HEK293 (cell line): Measurements from ENCODE around the gene ALB.
"Not testable (repeated sequence)": the region's sequence is repeated elsewhere in the genome, so short reads cannot be mapped to it uniquely, and the experiment has no call there.

Experiments used
- CTCF ChIA-PET: fragments of 350-600 bp; formaldehyde crosslinking; extraction: SDS; loops from one replicate; lab custom pipeline; 2021; ENCODE audit warnings: antibody characterized with exemption; lab: Yijun Ruan, JAX
- POLR2A ChIA-PET: fragments of 300-600 bp; formaldehyde crosslinking; extraction: SDS; loops from one replicate; lab custom pipeline; 2020; ENCODE audit warnings: antibody characterized with exemption, inconsistent platforms; lab: Yijun Ruan, JAX
- H3K27ac ChIP-seq: fragments of 200-500 bp; sonication (Bioruptor generic); 2 replicates; pipeline ENCODE4 v1.5.1; 2014; ENCODE audit warnings: low read depth, low read length, control low read depth, inconsistent platforms; ENCODE audit errors: extremely low read depth
- H3K36me3 ChIP-seq, 2 experiments: fragments of 200-500 bp in 1 of 2; sonication (Bioruptor generic) in 1 of 2; 1 replicate in 1 of 2; 2 replicates in 1 of 2; pipeline ENCODE4 v1.5.1; 2014 to 2017; ENCODE audit warnings: inconsistent platforms in 2 of 2, low read length in 2 of 2; ENCODE audit not compliant: control insufficient read depth in 2 of 2, insufficient read depth in 1 of 2
- H3K4me1 ChIP-seq: fragments of 200-500 bp; sonication (Bioruptor generic); 2 replicates; pipeline ENCODE4 v1.5.1; 2014; ENCODE audit warnings: mild to moderate bottlenecking, low read length, inconsistent platforms; ENCODE audit not compliant: control insufficient read depth, insufficient read depth
- H3K4me3 ChIP-seq: 2 replicates; pipeline ENCODE4 v1.5.1; 2011; ENCODE audit warnings: low read depth, mild to moderate bottlenecking, control low read depth, low read length, moderate library complexity
- H3K9me3 ChIP-seq: fragments of 200-500 bp; sonication (Bioruptor generic); 2 replicates; pipeline ENCODE4 v1.5.1; 2014; ENCODE audit warnings: low read depth, low read length, inconsistent platforms; ENCODE audit not compliant: control insufficient read depth, insufficient read depth
- INSM2 ChIP-seq: fragments of 450-650 bp; formaldehyde crosslinking; IDR thresholded peaks from 2 replicates; pipeline ENCODE4 v1.5.1; 2016; ENCODE audit warnings: missing biosample characterization, missing genetic modification characterization
- MYNN ChIP-seq: fragments of 450-650 bp; formaldehyde crosslinking; IDR thresholded peaks from 2 replicates; pipeline ENCODE4 v1.5.1; 2016; ENCODE audit warnings: missing biosample characterization, missing genetic modification characterization, borderline replicate concordance
- OSR2 ChIP-seq: fragments of 450-650 bp; formaldehyde crosslinking; IDR thresholded peaks from 2 replicates; pipeline ENCODE4 v1.5.1; 2016; ENCODE audit warnings: missing biosample characterization, missing genetic modification characterization
- PRDM1 ChIP-seq: fragments of 450-650 bp; formaldehyde crosslinking; IDR thresholded peaks from 2 replicates; pipeline ENCODE4; 2016; ENCODE audit warnings: missing biosample characterization, missing genetic modification characterization
- SP7 ChIP-seq: fragments of 450-650 bp; formaldehyde crosslinking; IDR thresholded peaks from 2 replicates; pipeline ENCODE4 v1.5.1; 2016; ENCODE audit warnings: missing biosample characterization, missing genetic modification characterization
- WT1 ChIP-seq: fragments of 450-650 bp; formaldehyde crosslinking; IDR thresholded peaks from 2 replicates; pipeline ENCODE4 v1.5.1; 2016; ENCODE audit warnings: missing biosample characterization, missing genetic modification characterization
- ZNF132 ChIP-seq: fragments of 450-650 bp; formaldehyde crosslinking; IDR thresholded peaks from 2 replicates; pipeline ENCODE4 v1.5.1; 2017; ENCODE audit warnings: missing biosample characterization, missing genetic modification characterization, borderline replicate concordance
- ZNF146 ChIP-seq: fragments of 450-650 bp; formaldehyde crosslinking; IDR thresholded peaks from 2 replicates; pipeline ENCODE4 v1.5.1; 2016; ENCODE audit warnings: missing biosample characterization, missing genetic modification characterization
- ZNF157 ChIP-seq: fragments of 450-650 bp; formaldehyde crosslinking; IDR thresholded peaks from 2 replicates; pipeline ENCODE4 v1.5.1; 2016; ENCODE audit warnings: missing biosample characterization, missing genetic modification characterization
- ZNF391 ChIP-seq: fragments of 450-650 bp; formaldehyde crosslinking; IDR thresholded peaks from 2 replicates; pipeline ENCODE4 v1.5.1; 2016; ENCODE audit warnings: low read depth, missing biosample characterization, missing genetic modification characterization, borderline replicate concordance
- ZNF398 ChIP-seq: fragments of 450-650 bp; formaldehyde crosslinking; IDR thresholded peaks from 2 replicates; pipeline ENCODE4 v1.5.1; 2017; ENCODE audit warnings: missing biosample characterization, missing genetic modification characterization
- ZNF426 ChIP-seq: fragments of 450-650 bp; formaldehyde crosslinking; IDR thresholded peaks from 2 replicates; pipeline ENCODE4 v1.5.1; 2017; ENCODE audit warnings: missing biosample characterization, missing genetic modification characterization, mild to moderate bottlenecking, inconsistent platforms, moderate library complexity
- ZNF501 ChIP-seq: fragments of 450-650 bp; formaldehyde crosslinking; IDR thresholded peaks from 2 replicates; pipeline ENCODE4 v1.5.1; 2016; ENCODE audit warnings: missing biosample characterization, missing genetic modification characterization
- ZNF768 ChIP-seq: fragments of 450-650 bp; formaldehyde crosslinking; IDR thresholded peaks from 2 replicates; pipeline ENCODE4 v1.5.1; 2018; ENCODE audit warnings: missing biosample characterization, mild to moderate bottlenecking, missing genetic modification characterization
- TF ChIP-seq, protein P1 (sequence below): fragments of 450-650 bp; formaldehyde crosslinking; IDR thresholded peaks from 2 replicates; pipeline ENCODE4 v1.5.1; 2017; ENCODE audit warnings: missing biosample characterization, missing genetic modification characterization
- TF ChIP-seq, protein P2 (sequence below): fragments of 450-650 bp; formaldehyde crosslinking; IDR thresholded peaks from 2 replicates; pipeline ENCODE4; 2016; ENCODE audit warnings: missing biosample characterization, missing genetic modification characterization
- TF ChIP-seq, protein P3 (sequence below): fragments of 450-650 bp; formaldehyde crosslinking; IDR thresholded peaks from 2 replicates; pipeline ENCODE4 v1.5.1; 2016; ENCODE audit warnings: missing biosample characterization, missing genetic modification characterization, borderline replicate concordance

The ALB gene

GRCh38 chr4:73389663-73390062, 14.4 kb upstream of the ALB start:
- H3K36me3 ChIP-seq, POLR2A ChIA-PET, H3K4me1 ChIP-seq, H3K9me3 ChIP-seq, H3K27ac ChIP-seq, CTCF ChIA-PET, H3K4me3 ChIP-seq: not testable (repeated sequence)
- peak; percentile 58 for TF ChIP-seq ZNF146 (tag by site-specific recombination)
- TF ChIP-seq, all 188 proteins: peak for 1; not testable (repeated sequence) for 187

- H3K4me1 ChIP-seq: no peaks in the 10 kb centered on the region
- POLR2A ChIA-PET: no interaction called here
- H3K36me3 ChIP-seq: no peaks in the 10 kb centered on the region
- H3K9me3 ChIP-seq: no peaks in the 10 kb centered on the region
- no peak overlapping the region for H3K27ac ChIP-seq
- CTCF ChIA-PET: no interaction called here
- no peak overlapping the region for H3K4me3 ChIP-seq
- TF ChIP-seq OSR2 (tag by site-specific recombination) (no peak), ZNF132 (no peak), MYNN (tag by site-specific recombination) (no peak), SP7 (tag by site-specific recombination) (no peak), PRDM1 (no peak), INSM2 (tag by site-specific recombination) (no peak), ZNF398 (tag by site-specific recombination) (no peak), ZNF768 (tag by site-specific recombination) (no peak), ZNF157 (tag by site-specific recombination) (no peak), ZNF501 (no peak)
- TF ChIP-seq, protein P1, sequence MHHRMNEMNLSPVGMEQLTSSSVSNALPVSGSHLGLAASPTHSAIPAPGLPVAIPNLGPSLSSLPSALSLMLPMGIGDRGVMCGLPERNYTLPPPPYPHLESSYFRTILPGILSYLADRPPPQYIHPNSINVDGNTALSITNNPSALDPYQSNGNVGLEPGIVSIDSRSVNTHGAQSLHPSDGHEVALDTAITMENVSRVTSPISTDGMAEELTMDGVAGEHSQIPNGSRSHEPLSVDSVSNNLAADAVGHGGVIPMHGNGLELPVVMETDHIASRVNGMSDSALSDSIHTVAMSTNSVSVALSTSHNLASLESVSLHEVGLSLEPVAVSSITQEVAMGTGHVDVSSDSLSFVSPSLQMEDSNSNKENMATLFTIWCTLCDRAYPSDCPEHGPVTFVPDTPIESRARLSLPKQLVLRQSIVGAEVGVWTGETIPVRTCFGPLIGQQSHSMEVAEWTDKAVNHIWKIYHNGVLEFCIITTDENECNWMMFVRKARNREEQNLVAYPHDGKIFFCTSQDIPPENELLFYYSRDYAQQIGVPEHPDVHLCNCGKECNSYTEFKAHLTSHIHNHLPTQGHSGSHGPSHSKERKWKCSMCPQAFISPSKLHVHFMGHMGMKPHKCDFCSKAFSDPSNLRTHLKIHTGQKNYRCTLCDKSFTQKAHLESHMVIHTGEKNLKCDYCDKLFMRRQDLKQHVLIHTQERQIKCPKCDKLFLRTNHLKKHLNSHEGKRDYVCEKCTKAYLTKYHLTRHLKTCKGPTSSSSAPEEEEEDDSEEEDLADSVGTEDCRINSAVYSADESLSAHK: no peak
- TF ChIP-seq, protein P2, sequence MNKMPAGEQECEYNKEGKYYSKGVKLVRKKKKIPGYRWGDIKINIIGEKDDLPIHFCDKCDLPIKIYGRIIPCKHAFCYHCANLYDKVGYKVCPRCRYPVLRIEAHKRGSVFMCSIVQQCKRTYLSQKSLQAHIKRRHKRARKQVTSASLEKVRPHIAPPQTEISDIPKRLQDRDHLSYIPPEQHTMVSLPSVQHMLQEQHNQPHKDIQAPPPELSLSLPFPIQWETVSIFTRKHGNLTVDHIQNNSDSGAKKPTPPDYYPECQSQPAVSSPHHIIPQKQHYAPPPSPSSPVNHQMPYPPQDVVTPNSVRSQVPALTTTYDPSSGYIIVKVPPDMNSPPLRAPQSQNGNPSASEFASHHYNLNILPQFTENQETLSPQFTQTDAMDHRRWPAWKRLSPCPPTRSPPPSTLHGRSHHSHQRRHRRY (tag by site-specific recombination): no peak
- TF ChIP-seq, all 188 proteins: peak for 0
Measured at GRCh38 chr4:73391774-73392173, 12.3 kb upstream of the ALB start.

- H3K36me3 ChIP-seq: no peaks in the 10 kb centered on the region
- H3K4me1 ChIP-seq: no peaks in the 10 kb centered on the region
- H3K9me3 ChIP-seq: no peaks in the 10 kb centered on the region
- ChIA-PET CTCF (no interaction called here), POLR2A (no interaction called here)
- TF ChIP-seq, protein P3, sequence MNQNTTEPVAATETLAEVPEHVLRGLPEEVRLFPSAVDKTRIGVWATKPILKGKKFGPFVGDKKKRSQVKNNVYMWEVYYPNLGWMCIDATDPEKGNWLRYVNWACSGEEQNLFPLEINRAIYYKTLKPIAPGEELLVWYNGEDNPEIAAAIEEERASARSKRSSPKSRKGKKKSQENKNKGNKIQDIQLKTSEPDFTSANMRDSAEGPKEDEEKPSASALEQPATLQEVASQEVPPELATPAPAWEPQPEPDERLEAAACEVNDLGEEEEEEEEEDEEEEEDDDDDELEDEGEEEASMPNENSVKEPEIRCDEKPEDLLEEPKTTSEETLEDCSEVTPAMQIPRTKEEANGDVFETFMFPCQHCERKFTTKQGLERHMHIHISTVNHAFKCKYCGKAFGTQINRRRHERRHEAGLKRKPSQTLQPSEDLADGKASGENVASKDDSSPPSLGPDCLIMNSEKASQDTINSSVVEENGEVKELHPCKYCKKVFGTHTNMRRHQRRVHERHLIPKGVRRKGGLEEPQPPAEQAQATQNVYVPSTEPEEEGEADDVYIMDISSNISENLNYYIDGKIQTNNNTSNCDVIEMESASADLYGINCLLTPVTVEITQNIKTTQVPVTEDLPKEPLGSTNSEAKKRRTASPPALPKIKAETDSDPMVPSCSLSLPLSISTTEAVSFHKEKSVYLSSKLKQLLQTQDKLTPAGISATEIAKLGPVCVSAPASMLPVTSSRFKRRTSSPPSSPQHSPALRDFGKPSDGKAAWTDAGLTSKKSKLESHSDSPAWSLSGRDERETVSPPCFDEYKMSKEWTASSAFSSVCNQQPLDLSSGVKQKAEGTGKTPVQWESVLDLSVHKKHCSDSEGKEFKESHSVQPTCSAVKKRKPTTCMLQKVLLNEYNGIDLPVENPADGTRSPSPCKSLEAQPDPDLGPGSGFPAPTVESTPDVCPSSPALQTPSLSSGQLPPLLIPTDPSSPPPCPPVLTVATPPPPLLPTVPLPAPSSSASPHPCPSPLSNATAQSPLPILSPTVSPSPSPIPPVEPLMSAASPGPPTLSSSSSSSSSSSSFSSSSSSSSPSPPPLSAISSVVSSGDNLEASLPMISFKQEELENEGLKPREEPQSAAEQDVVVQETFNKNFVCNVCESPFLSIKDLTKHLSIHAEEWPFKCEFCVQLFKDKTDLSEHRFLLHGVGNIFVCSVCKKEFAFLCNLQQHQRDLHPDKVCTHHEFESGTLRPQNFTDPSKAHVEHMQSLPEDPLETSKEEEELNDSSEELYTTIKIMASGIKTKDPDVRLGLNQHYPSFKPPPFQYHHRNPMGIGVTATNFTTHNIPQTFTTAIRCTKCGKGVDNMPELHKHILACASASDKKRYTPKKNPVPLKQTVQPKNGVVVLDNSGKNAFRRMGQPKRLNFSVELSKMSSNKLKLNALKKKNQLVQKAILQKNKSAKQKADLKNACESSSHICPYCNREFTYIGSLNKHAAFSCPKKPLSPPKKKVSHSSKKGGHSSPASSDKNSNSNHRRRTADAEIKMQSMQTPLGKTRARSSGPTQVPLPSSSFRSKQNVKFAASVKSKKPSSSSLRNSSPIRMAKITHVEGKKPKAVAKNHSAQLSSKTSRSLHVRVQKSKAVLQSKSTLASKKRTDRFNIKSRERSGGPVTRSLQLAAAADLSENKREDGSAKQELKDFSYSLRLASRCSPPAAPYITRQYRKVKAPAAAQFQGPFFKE: no peak
- no peak for TF ChIP-seq WT1 (tag by site-specific recombination)
- no peak for TF ChIP-seq ZNF768 (tag by site-specific recombination)
- TF ChIP-seq ZNF426: no peak
- no peak for TF ChIP-seq ZNF391
- no peak overlapping the region for H3K27ac ChIP-seq
- no peak overlapping the region for H3K4me3 ChIP-seq
Measured at GRCh38 chr4:73392936-73393335, 11.2 kb upstream of the ALB start.
